HEK293 (cell line): ENCODE measurements around the gene MFAP3.

Experiments used
- GLIS2 ChIP-seq: fragments of 450-650 bp; formaldehyde crosslinking; IDR thresholded peaks from 2 replicates; pipeline ENCODE4 v1.5.1; 2016; ENCODE audit warnings: missing biosample characterization, missing genetic modification characterization
- HOXD13 ChIP-seq: sonication (generic); formaldehyde crosslinking; IDR thresholded peaks from 2 replicates; pipeline ENCODE4 v1.8.0; 2022; ENCODE audit warnings: missing genetic modification reagents, borderline replicate concordance
- KLF8 ChIP-seq: fragments of 450-650 bp; formaldehyde crosslinking; IDR thresholded peaks from 2 replicates; pipeline ENCODE4 v1.5.1; 2016; ENCODE audit warnings: missing biosample characterization, missing genetic modification characterization
- MYNN ChIP-seq: fragments of 450-650 bp; formaldehyde crosslinking; IDR thresholded peaks from 2 replicates; pipeline ENCODE4 v1.5.1; 2016; ENCODE audit warnings: missing biosample characterization, missing genetic modification characterization, borderline replicate concordance
- MZF1 ChIP-seq: fragments of 450-650 bp; formaldehyde crosslinking; IDR thresholded peaks from 2 replicates; pipeline ENCODE4 v1.5.1; 2017; ENCODE audit warnings: missing biosample characterization, missing genetic modification characterization, borderline replicate concordance
- YY1 ChIP-seq: fragments of 450-650 bp; formaldehyde crosslinking; IDR thresholded peaks from 2 replicates; pipeline ENCODE4 v1.5.1; 2018; ENCODE audit warnings: missing biosample characterization, missing genetic modification characterization
- ZBTB48 ChIP-seq: fragments of 450-650 bp; formaldehyde crosslinking; IDR thresholded peaks from 2 replicates; pipeline ENCODE4 v1.5.1; 2016; ENCODE audit warnings: missing biosample characterization, missing genetic modification characterization
- ZNF114 ChIP-seq: fragments of 450-650 bp; formaldehyde crosslinking; IDR thresholded peaks from 2 replicates; pipeline ENCODE4 v1.5.0; 2017; ENCODE audit warnings: missing biosample characterization, missing genetic modification characterization
- ZNF155 ChIP-seq: fragments of 450-650 bp; formaldehyde crosslinking; IDR thresholded peaks from 2 replicates; pipeline ENCODE4 v1.5.1; 2016; ENCODE audit warnings: missing biosample characterization, missing genetic modification characterization
- ZNF174 ChIP-seq: fragments of 450-650 bp; formaldehyde crosslinking; IDR thresholded peaks from 2 replicates; pipeline ENCODE4 v1.5.0; 2017; ENCODE audit warnings: missing biosample characterization, mild to moderate bottlenecking, missing genetic modification characterization
- ZNF175 ChIP-seq: fragments of 450-650 bp; formaldehyde crosslinking; IDR thresholded peaks from 2 replicates; pipeline ENCODE4 v1.5.1; 2016; ENCODE audit warnings: missing biosample characterization, missing genetic modification characterization
- ZNF2 ChIP-seq: fragments of 450-650 bp; formaldehyde crosslinking; IDR thresholded peaks from 2 replicates; pipeline ENCODE4 v1.5.1; 2016; ENCODE audit warnings: missing biosample characterization, missing genetic modification characterization
- ZNF202 ChIP-seq: fragments of 450-650 bp; formaldehyde crosslinking; IDR thresholded peaks from 2 replicates; pipeline ENCODE4 v1.5.1; 2016; ENCODE audit warnings: missing biosample characterization, missing genetic modification characterization, borderline replicate concordance
- ZNF223 ChIP-seq: fragments of 450-650 bp; formaldehyde crosslinking; IDR thresholded peaks from 2 replicates; pipeline ENCODE4 v1.5.1; 2016; ENCODE audit warnings: missing biosample characterization, missing genetic modification characterization
- ZNF24 ChIP-seq: fragments of 450-650 bp; formaldehyde crosslinking; IDR thresholded peaks from 2 replicates; pipeline ENCODE4 v1.5.1; 2016; ENCODE audit warnings: missing biosample characterization, missing genetic modification characterization
- ZNF274 ChIP-seq, 2 experiments: fragments of 200-500 bp in 1 of 2; fragments of 450-650 bp in 1 of 2; sonication (Bioruptor generic) in 1 of 2; formaldehyde crosslinking in 1 of 2; IDR thresholded peaks; 2 replicates each; pipeline versions ENCODE4 v1.5.1 to v1.6.1; 2014 to 2016; ENCODE audit warnings: borderline replicate concordance in 1 of 2, inconsistent platforms in 1 of 2, low read length in 1 of 2, missing biosample characterization in 1 of 2, missing genetic modification characterization in 1 of 2
- ZNF341 ChIP-seq: fragments of 450-650 bp; formaldehyde crosslinking; IDR thresholded peaks from 2 replicates; pipeline ENCODE4; 2016; ENCODE audit warnings: low read depth, missing biosample characterization, missing genetic modification characterization
- ZNF366 ChIP-seq: fragments of 450-650 bp; formaldehyde crosslinking; conservative IDR thresholded peaks from 2 replicates; pipeline ENCODE4 v1.5.1; 2016; ENCODE audit warnings: missing biosample characterization, missing genetic modification characterization
- ZNF473 ChIP-seq: fragments of 450-650 bp; formaldehyde crosslinking; IDR thresholded peaks from 2 replicates; pipeline ENCODE4 v1.5.1; 2017; ENCODE audit warnings: missing biosample characterization, missing genetic modification characterization
- ZNF48 ChIP-seq: fragments of 450-650 bp; formaldehyde crosslinking; IDR thresholded peaks from 2 replicates; pipeline ENCODE4 v1.5.1; 2016; ENCODE audit warnings: missing biosample characterization, missing genetic modification characterization
- ZNF514 ChIP-seq: fragments of 450-650 bp; formaldehyde crosslinking; IDR thresholded peaks from 2 replicates; pipeline ENCODE4 v1.5.1; 2016; ENCODE audit warnings: missing biosample characterization, missing genetic modification characterization
- ZNF658 ChIP-seq: fragments of 450-650 bp; formaldehyde crosslinking; IDR thresholded peaks from 2 replicates; pipeline ENCODE4; 2016; ENCODE audit warnings: missing biosample characterization, missing genetic modification characterization
- ZNF830 ChIP-seq: fragments of 450-650 bp; IDR thresholded peaks from 2 replicates; pipeline ENCODE4 v1.5.0; 2018; ENCODE audit warnings: missing biosample characterization, missing genetic modification characterization, low read depth, mild to moderate bottlenecking, moderate library complexity
- ZNF837 ChIP-seq: fragments of 450-650 bp; formaldehyde crosslinking; IDR thresholded peaks from 2 replicates; pipeline ENCODE4 v1.5.1; 2016; ENCODE audit warnings: missing biosample characterization, missing genetic modification characterization
- ZSCAN30 ChIP-seq: fragments of 450-650 bp; IDR thresholded peaks from 2 replicates; pipeline ENCODE4 v1.5.1; 2018; ENCODE audit warnings: missing biosample characterization, mild to moderate bottlenecking, missing genetic modification characterization, moderate library complexity
- TF ChIP-seq, protein P1 (sequence below): fragments of 450-650 bp; formaldehyde crosslinking; IDR thresholded peaks from 2 replicates; pipeline ENCODE4 v1.5.1; 2016; ENCODE audit warnings: missing biosample characterization, missing genetic modification characterization
- TF ChIP-seq, protein P2 (sequence below): IDR thresholded peaks from 2 replicates; pipeline ENCODE4 v1.6.1; 2011; ENCODE audit warnings: mild to moderate bottlenecking, low read depth, low read length, borderline replicate concordance
- TF ChIP-seq, protein P3 (sequence below): fragments of 450-650 bp; formaldehyde crosslinking; IDR thresholded peaks from 2 replicates; pipeline ENCODE4 v1.5.1; 2016; ENCODE audit warnings: missing biosample characterization, missing genetic modification characterization, low read depth
- TF ChIP-seq, protein P4 (sequence below): fragments of 450-650 bp; formaldehyde crosslinking; IDR thresholded peaks from 2 replicates; pipeline ENCODE4 v1.5.0; 2017; ENCODE audit warnings: missing biosample characterization, missing genetic modification characterization, borderline replicate concordance
- TF ChIP-seq, protein P5 (sequence below): fragments of 450-650 bp; formaldehyde crosslinking; IDR thresholded peaks from 2 replicates; pipeline ENCODE4 v1.5.1; 2016; ENCODE audit warnings: missing biosample characterization, missing genetic modification characterization, borderline replicate concordance

Gene MFAP3

DNA sequence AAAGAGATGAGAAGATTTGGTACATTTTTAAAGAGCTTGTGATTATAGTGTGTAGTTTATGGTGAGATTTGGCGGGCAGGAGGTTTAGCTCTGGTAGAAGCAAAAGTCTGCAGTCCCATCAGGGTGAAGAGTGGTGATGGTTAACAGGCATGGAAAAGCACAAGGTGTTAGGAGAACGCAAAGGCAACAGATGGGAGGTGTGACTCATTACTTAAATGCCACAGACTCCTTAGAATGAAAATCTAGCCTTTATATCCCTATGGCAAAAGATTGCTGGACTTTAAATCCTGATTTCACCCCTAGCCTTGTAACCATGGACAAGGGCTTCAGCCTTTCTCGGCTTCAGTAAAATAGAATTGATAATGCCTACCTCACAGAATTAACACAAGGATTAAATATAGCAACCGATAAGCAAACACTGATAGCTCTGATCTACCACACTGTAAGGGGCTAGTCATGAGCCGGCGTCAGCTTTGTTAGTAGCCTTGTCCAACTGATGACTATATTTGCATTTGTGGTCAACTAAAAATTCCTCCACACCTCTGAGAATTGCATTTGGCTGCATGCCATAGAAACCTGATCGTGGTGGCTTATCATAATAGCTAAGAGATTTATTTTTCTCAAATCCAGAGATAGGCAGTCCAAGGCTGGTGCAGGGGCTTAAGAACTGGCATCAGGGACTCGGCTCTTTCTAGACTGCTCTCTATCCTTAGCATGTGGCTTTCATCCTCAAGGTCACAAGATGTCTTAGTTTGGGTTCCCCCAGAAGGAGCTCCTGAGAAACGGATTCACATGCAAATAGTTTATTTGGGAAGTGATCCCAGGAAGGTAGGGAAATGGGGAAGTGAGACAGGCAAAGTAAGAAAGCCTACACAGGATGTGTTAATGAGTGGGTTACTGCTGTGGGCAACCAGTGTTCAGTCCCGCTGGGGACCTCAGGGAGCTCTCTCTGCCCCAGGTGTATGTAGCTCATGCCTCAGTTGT lies 19.6 kb downstream of the MFAP3 start (continued):
- TF ChIP-seq, protein P1, sequence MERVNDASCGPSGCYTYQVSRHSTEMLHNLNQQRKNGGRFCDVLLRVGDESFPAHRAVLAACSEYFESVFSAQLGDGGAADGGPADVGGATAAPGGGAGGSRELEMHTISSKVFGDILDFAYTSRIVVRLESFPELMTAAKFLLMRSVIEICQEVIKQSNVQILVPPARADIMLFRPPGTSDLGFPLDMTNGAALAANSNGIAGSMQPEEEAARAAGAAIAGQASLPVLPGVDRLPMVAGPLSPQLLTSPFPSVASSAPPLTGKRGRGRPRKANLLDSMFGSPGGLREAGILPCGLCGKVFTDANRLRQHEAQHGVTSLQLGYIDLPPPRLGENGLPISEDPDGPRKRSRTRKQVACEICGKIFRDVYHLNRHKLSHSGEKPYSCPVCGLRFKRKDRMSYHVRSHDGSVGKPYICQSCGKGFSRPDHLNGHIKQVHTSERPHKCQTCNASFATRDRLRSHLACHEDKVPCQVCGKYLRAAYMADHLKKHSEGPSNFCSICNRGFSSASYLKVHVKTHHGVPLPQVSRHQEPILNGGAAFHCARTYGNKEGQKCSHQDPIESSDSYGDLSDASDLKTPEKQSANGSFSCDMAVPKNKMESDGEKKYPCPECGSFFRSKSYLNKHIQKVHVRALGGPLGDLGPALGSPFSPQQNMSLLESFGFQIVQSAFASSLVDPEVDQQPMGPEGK (tag by site-specific recombination), result 0 out of 2 replicates have a peak, but pooled peaks have one; percentile 21
- TF ChIP-seq ZNF514 (tag by site-specific recombination) (no peak), ZNF274 (IDR thresholded peaks at IDR 0.05; ENCODE audit: low read length) (no peak), ZNF274 (tag by site-specific recombination; IDR thresholded peaks at IDR 0.05; ENCODE audit: borderline replicate concordance) (no peak), ZNF837 (tag by site-specific recombination) (no peak), KLF8 (tag by site-specific recombination) (peak; percentile 41; the same call in 1 of the 2 replicates), ZBTB48 (no peak), ZNF155 (tag by site-specific recombination) (no peak), ZNF175 (tag by site-specific recombination) (no peak), MYNN (no peak), ZNF223 (tag by site-specific recombination) (no peak), ZNF24 (tag by site-specific recombination) (no peak; the same call in 1 of the 2 replicates), ZNF48 (tag by site-specific recombination) (no peak), ZNF174 (tag by site-specific recombination) (no peak), ZNF114 (no peak), ZNF830 (tag by site-specific recombination) (no peak), MZF1 (tag by site-specific recombination) (peak; percentile 27; the same call in 1 of the 2 replicates), ZNF341 (tag by site-specific recombination) (no peak), YY1 (tag by site-specific recombination) (no peak), ZNF366 (tag by site-specific recombination) (peak; percentile 81), GLIS2 (tag by site-specific recombination) (no peak), ZNF473 (tag by site-specific recombination) (no peak), ZSCAN30 (no peak), ZNF2 (tag by site-specific recombination) (no peak), ZNF202 (no peak), ZNF658 (tag by site-specific recombination) (no peak), HOXD13 (CRISPR knock-in tag) (no peak)
- TF ChIP-seq, protein P2, sequence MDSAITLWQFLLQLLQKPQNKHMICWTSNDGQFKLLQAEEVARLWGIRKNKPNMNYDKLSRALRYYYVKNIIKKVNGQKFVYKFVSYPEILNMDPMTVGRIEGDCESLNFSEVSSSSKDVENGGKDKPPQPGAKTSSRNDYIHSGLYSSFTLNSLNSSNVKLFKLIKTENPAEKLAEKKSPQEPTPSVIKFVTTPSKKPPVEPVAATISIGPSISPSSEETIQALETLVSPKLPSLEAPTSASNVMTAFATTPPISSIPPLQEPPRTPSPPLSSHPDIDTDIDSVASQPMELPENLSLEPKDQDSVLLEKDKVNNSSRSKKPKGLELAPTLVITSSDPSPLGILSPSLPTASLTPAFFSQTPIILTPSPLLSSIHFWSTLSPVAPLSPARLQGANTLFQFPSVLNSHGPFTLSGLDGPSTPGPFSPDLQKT, result no peak
- TF ChIP-seq, protein P3, sequence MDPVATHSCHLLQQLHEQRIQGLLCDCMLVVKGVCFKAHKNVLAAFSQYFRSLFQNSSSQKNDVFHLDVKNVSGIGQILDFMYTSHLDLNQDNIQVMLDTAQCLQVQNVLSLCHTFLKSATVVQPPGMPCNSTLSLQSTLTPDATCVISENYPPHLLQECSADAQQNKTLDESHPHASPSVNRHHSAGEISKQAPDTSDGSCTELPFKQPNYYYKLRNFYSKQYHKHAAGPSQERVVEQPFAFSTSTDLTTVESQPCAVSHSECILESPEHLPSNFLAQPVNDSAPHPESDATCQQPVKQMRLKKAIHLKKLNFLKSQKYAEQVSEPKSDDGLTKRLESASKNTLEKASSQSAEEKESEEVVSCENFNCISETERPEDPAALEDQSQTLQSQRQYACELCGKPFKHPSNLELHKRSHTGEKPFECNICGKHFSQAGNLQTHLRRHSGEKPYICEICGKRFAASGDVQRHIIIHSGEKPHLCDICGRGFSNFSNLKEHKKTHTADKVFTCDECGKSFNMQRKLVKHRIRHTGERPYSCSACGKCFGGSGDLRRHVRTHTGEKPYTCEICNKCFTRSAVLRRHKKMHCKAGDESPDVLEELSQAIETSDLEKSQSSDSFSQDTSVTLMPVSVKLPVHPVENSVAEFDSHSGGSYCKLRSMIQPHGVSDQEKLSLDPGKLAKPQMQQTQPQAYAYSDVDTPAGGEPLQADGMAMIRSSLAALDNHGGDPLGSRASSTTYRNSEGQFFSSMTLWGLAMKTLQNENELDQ (tag by site-specific recombination), result no peak
- TF ChIP-seq, protein P4, sequence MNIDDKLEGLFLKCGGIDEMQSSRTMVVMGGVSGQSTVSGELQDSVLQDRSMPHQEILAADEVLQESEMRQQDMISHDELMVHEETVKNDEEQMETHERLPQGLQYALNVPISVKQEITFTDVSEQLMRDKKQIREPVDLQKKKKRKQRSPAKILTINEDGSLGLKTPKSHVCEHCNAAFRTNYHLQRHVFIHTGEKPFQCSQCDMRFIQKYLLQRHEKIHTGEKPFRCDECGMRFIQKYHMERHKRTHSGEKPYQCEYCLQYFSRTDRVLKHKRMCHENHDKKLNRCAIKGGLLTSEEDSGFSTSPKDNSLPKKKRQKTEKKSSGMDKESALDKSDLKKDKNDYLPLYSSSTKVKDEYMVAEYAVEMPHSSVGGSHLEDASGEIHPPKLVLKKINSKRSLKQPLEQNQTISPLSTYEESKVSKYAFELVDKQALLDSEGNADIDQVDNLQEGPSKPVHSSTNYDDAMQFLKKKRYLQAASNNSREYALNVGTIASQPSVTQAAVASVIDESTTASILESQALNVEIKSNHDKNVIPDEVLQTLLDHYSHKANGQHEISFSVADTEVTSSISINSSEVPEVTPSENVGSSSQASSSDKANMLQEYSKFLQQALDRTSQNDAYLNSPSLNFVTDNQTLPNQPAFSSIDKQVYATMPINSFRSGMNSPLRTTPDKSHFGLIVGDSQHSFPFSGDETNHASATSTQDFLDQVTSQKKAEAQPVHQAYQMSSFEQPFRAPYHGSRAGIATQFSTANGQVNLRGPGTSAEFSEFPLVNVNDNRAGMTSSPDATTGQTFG (tag by site-specific recombination), result no peak
- TF ChIP-seq, protein P5, sequence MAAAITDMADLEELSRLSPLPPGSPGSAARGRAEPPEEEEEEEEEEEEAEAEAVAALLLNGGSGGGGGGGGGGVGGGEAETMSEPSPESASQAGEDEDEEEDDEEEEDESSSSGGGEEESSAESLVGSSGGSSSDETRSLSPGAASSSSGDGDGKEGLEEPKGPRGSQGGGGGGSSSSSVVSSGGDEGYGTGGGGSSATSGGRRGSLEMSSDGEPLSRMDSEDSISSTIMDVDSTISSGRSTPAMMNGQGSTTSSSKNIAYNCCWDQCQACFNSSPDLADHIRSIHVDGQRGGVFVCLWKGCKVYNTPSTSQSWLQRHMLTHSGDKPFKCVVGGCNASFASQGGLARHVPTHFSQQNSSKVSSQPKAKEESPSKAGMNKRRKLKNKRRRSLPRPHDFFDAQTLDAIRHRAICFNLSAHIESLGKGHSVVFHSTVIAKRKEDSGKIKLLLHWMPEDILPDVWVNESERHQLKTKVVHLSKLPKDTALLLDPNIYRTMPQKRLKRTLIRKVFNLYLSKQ (tag by site-specific recombination), result no peak
